ENCODE results near the gene TRAF1. TPM values are rescaled to one million over a fixed set of nuclear protein-coding genes. Genes with fewer than 3 reads are reported as not detected.

The TRAF1 gene
- total and polyA plus RNA-seq, 3 donors from 2014 or later = 3.9 to 8.6 (median 6.5) TPM

DNA sequence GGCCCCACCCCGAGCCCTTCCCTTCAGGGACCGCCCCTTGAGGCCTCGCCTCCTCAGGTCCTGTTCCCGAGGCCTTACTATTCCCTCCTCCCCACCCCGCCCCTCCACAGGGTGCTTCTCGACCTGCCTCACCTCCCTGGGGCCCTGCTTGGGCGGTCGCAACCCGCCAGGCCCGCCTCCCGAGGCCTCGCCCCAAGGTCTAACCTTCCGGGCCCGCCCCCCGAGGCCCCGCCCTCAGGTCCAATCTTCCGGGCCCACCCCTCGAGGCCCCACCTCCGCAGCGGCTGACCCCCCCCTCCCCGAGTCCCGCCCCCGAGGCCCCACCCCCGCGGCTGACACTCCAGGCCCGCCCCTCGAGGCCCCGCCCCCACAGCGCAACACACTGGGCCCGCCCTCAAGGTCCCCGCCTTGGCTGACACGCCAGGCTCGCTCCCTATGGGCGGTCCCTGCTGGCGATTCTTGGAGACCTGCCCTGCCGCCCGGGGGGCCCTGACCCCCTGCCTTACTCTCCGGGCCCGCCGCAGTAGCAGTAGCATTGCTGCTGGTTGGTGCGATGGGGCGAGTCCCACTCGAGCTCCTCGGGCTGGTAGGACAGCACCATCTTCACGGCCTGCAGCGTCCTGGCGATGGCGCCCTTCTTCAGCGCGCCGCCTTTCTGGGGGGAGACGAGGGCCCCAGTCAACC, 57.8 kb downstream of the TRAF1 start:
- no peaks in the 10 kb centered on the region for H3K9me3 ChIP-seq
- peak; percentile 97 for DNase-seq
- peak overlapping the region; percentile 51 to 89 for H3K27ac ChIP-seq
- H3K36me3 ChIP-seq (ENCODE audit: low read depth, missing control alignments) = no peaks in the 10 kb centered on the region
- H3K4me3 ChIP-seq = peak overlapping the region; percentile 55 to 65
- no peaks in the 10 kb centered on the region for H3K27me3 ChIP-seq
- TF ChIP-seq POLR2A (IDR thresholded peaks at IDR 0.05) = no peak
- TF ChIP-seq, protein P1, sequence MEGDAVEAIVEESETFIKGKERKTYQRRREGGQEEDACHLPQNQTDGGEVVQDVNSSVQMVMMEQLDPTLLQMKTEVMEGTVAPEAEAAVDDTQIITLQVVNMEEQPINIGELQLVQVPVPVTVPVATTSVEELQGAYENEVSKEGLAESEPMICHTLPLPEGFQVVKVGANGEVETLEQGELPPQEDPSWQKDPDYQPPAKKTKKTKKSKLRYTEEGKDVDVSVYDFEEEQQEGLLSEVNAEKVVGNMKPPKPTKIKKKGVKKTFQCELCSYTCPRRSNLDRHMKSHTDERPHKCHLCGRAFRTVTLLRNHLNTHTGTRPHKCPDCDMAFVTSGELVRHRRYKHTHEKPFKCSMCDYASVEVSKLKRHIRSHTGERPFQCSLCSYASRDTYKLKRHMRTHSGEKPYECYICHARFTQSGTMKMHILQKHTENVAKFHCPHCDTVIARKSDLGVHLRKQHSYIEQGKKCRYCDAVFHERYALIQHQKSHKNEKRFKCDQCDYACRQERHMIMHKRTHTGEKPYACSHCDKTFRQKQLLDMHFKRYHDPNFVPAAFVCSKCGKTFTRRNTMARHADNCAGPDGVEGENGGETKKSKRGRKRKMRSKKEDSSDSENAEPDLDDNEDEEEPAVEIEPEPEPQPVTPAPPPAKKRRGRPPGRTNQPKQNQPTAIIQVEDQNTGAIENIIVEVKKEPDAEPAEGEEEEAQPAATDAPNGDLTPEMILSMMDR (IDR thresholded peaks at IDR 0.05) = peak in 2 of 3 experiments; percentile 18 to 38
- intact Hi-C loops (cut with DNase I; ENCODE audit: low total_unique reads) = no loop called here
- peaks cover 12% of the 10 kb centered on the region for H3K4me1 ChIP-seq
- 9 to 20% methylated on average over 16 to 34 of the region's 52 CpGs for WGBS, 2 donors

DNA sequence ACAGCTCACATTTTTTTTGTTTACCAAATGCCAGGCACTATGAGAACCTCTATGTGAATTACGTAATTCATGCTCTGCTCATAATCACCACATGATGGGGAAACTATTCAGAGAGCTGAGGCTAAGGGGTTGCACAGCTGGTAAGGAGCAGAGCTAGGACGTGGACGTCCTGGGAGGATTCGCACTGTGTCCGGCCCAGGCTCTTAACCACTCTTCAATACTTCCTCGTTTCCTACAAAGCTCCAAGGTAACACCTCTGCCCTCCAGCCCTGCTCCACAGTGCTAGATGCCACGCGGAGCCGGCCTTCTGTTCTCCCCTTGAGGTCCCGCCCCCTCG, 58.3 kb downstream of the TRAF1 start:
- peak overlapping the region; percentile 55 to 65 for H3K4me3 ChIP-seq
- H3K27ac ChIP-seq = peak overlapping the region; percentile 51 to 89
- WGBS, 2 donors = 16 to 20% methylated on average over 11 of the region's 11 CpGs
- no peaks in the 10 kb centered on the region for H3K9me3 ChIP-seq
- peaks cover 12% of the 10 kb centered on the region for H3K4me1 ChIP-seq
- intact Hi-C loops (cut with DNase I; ENCODE audit: low total_unique reads) = no loop called here
- H3K27me3 ChIP-seq = no peaks in the 10 kb centered on the region
- DNase-seq = no peak
- no peaks in the 10 kb centered on the region for H3K36me3 ChIP-seq (ENCODE audit: low read depth, missing control alignments)
- TF ChIP-seq, protein P1 (IDR thresholded peaks at IDR 0.05) = no peak
- no peak for TF ChIP-seq POLR2A (IDR thresholded peaks at IDR 0.05)

DNA sequence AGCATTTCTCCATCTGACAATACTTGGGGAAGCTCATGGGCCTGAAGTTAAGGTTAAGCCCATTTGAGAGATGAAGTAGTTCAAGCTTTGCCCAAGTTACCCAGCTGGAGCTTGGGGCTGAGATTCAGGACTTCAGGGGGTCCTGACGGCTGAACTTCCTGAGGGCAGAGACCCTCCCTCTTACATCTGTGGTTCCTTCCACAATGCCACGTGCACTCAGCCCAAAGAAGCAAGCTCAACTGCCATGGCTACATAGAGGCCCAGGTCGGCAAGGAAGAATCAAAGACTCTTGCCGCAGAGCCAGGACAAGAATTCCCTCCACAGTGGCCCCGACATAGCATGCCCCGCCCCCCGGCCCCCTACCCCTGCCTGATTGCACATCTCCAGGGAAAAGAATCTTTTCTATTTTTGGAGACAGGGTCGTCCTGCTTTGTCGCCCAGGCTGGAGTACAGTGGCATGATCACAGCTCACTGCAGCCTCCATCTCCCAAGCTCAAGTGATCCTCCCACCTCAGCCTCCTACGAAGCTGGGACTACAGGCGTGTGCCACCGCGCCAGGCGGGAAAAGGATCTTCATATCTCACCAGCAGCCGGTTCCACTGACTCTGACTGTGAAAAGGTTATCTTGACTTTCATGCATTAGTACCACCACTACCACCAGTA, 58.8 kb downstream of the TRAF1 start:
- Histone ChIP-seq H3K36me3 (ENCODE audit: low read depth, missing control alignments) (no peaks in the 10 kb centered on the region), H3K4me1 (peaks cover 12% of the 10 kb centered on the region), H3K9me3 (no peaks in the 10 kb centered on the region), H3K27ac (peak overlapping the region; percentile 51 to 89), H3K27me3 (no peaks in the 10 kb centered on the region), H3K4me3 (peak overlapping the region; percentile 55 to 65)
- WGBS, 2 donors = 61 to 72% methylated on average over 13 to 15 of the region's 15 CpGs
- TF ChIP-seq, protein P1 (IDR thresholded peaks at IDR 0.05) = no peak
- no peak for TF ChIP-seq POLR2A (IDR thresholded peaks at IDR 0.05)
- no peak for DNase-seq
- intact Hi-C loops (cut with DNase I; ENCODE audit: low total_unique reads) = no loop called here

DNA sequence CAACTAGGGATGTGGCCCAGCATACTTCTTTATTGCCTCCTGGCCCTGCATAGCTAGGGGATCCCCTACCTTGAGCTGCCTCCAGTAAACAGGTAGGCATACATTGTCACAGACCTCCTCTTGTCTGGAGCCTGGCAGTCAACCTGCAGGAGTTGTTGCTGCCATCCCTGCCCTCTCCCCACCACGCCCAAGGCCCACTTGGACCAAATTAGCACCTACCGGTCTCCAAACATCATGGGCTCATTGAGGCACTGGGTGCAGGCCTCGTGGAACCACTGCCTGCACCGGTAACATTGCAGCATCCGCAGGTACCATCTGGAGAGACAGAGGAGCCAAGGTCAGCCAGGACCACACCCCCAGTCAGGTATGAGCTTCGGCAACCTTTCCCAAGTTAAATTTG, 59.9 kb downstream of the TRAF1 start:
- Histone ChIP-seq H3K4me1 (peaks cover 12% of the 10 kb centered on the region), H3K9me3 (no peaks in the 10 kb centered on the region), H3K27ac (no peak overlapping the region), H3K27me3 (no peaks in the 10 kb centered on the region), H3K36me3 (ENCODE audit: low read depth, missing control alignments) (no peaks in the 10 kb centered on the region), H3K4me3 (no peak overlapping the region)
- no peak for DNase-seq
- TF ChIP-seq POLR2A (IDR thresholded peaks at IDR 0.05) = no peak
- TF ChIP-seq, protein P1 (IDR thresholded peaks at IDR 0.05) = no peak
- WGBS, 2 donors = 81 to 89% methylated on average over 1 to 6 of the region's 6 CpGs
- intact Hi-C loops (cut with DNase I; ENCODE audit: low total_unique reads) = no loop called here

Data from testis (tissue), 3 donors.